Endodermal cell (in vitro differentiated cells): Measurements from ENCODE around the gene ZBTB7B. TPM values are rescaled to one million over a fixed set of nuclear protein-coding genes. Genes with fewer than 3 reads are reported as not detected.

Experiments used
- DNase-seq: peaks from one replicate; pipeline ENCODE4 v3.0.0-alpha.2; 2017
- H3K27ac ChIP-seq: 2 replicates; pipeline ENCODE4 v1.5.1; 2013; ENCODE audit warnings: mild to moderate bottlenecking, low read depth, low read length, moderate library complexity
- H3K27me3 ChIP-seq: 2 replicates; pipeline ENCODE4 v1.6.1; 2013; ENCODE audit warnings: mild to moderate bottlenecking, low read length, moderate library complexity; ENCODE audit not compliant: insufficient read depth, control insufficient read depth, poor library complexity, severe bottlenecking
- H3K36me3 ChIP-seq: 2 replicates; pipeline ENCODE4 v1.7.0; 2013; ENCODE audit warnings: mild to moderate bottlenecking, low read length, moderate library complexity; ENCODE audit not compliant: control insufficient read depth, insufficient read depth
- H3K4me1 ChIP-seq: one replicate; pipeline ENCODE4 v1.7.0; 2013; ENCODE audit warnings: low read length; ENCODE audit not compliant: control insufficient read depth, insufficient read depth
- H3K4me3 ChIP-seq: 2 replicates; pipeline ENCODE4 v1.5.1; 2013; ENCODE audit warnings: mild to moderate bottlenecking, low read length, moderate library complexity
- H3K9ac ChIP-seq: 2 replicates; pipeline ENCODE4 v1.6.1; 2013; ENCODE audit warnings: mild to moderate bottlenecking, low read length, moderate library complexity; ENCODE audit not compliant: poor library complexity, severe bottlenecking; ENCODE audit errors: extremely low read depth
- H3K9me3 ChIP-seq: 2 replicates; pipeline ENCODE4 v1.6.1; 2013; ENCODE audit warnings: mild to moderate bottlenecking, low read length, moderate library complexity; ENCODE audit not compliant: control insufficient read depth
- H3K27ac Mint-ChIP-seq: 2 replicates; pipeline ENCODE4 v1.8.0; 2020; ENCODE audit warnings: mixed read lengths
- H3K27me3 Mint-ChIP-seq: 2 replicates; pipeline ENCODE4 v1.8.0; 2021; ENCODE audit warnings: mild to moderate bottlenecking, mixed read lengths; ENCODE audit not compliant: insufficient read depth
- H3K36me3 Mint-ChIP-seq: 2 replicates; pipeline ENCODE4 v1.8.0; 2020; ENCODE audit warnings: low read depth, mixed read lengths
- H3K4me1 Mint-ChIP-seq: 2 replicates; pipeline ENCODE4 v1.8.0; 2020; ENCODE audit warnings: mixed read lengths
- H3K4me3 Mint-ChIP-seq: 2 replicates; pipeline ENCODE4 v1.8.0; 2020; ENCODE audit warnings: mild to moderate bottlenecking, moderate library complexity, mixed read lengths
- H3K9me3 Mint-ChIP-seq: 2 replicates; pipeline ENCODE4 v1.8.0; 2020; ENCODE audit warnings: mild to moderate bottlenecking, mixed read lengths
- CTCF ChIP-seq: fragments of 200-600 bp; sonication (generic); conservative IDR thresholded peaks from 2 replicates; pipeline ENCODE4 v1.5.0; 2021; ENCODE audit warnings: antibody characterized with exemption, mild to moderate bottlenecking
- WGBS, 2 experiments: methylation state at CpG; one replicate each; pipeline versions ENCODE4 v1.1.5 to v1.1.7; 2013; ENCODE audit warnings: missing lambda C conversion rate in 2 of 2, mixed read lengths in 1 of 2; ENCODE audit not compliant: insufficient coverage in 1 of 2, insufficient read length in 1 of 2; 5-methylcytosine and 5-hydroxymethylcytosine counted together
- total RNA-seq, 2 donors: library from RNA; stranded (reverse); fragmentation: NEBNext Ultra II Directional in 1 of 2; extraction: Animal tissue kit (Norgen Biotek cat#: 25700) in 1 of 2; gene quantifications; 2 replicates in 1 of 2; 3 replicates in 1 of 2; pipeline ENCODE4 v1.2.1, GENCODE V29; 2021

ZBTB7B gene
- total RNA-seq, 2 donors from 2014 or later = 21.2 to 23.3 TPM

GRCh38 chr1:155004352-155005075, 1.9 kb downstream of the ZBTB7B start:
- Histone ChIP-seq H3K9me3 (no peaks in the 10 kb centered on the region), H3K4me3 (peak overlapping the region; percentile 93), H3K36me3 (no peaks in the 10 kb centered on the region), H3K9ac (no peak overlapping the region), H3K27me3 (no peaks in the 10 kb centered on the region), H3K4me1 (peaks cover 9% of the 10 kb centered on the region), H3K27ac (peak overlapping the region; percentile 1)
- no peak for DNase-seq
- peak overlapping the region; percentile 93 for H3K4me3 Mint-ChIP-seq
- peak overlapping the region; percentile 78 for H3K27ac Mint-ChIP-seq
- WGBS, 2 experiments = 46 to 70% methylated on average over 3 to 5 of the region's 5 CpGs
- H3K9me3 Mint-ChIP-seq = no peaks in the 10 kb centered on the region
- H3K27me3 Mint-ChIP-seq = no peaks in the 10 kb centered on the region
- TF ChIP-seq CTCF = no peak
- no peaks in the 10 kb centered on the region for H3K36me3 Mint-ChIP-seq
- peaks cover 13% of the 10 kb centered on the region for H3K4me1 Mint-ChIP-seq

GRCh38 chr1:155005076-155006011, 2.7 kb downstream of the ZBTB7B start:
- peak overlapping the region; percentile 93 for H3K4me3 Mint-ChIP-seq
- TF ChIP-seq CTCF = no peak
- H3K4me1 Mint-ChIP-seq = peaks cover 15% of the 10 kb centered on the region
- H3K27ac ChIP-seq = no peak overlapping the region
- no peaks in the 10 kb centered on the region for H3K36me3 Mint-ChIP-seq
- 91 to 100% methylated on average over 2 to 17 of the region's 17 CpGs for whole genome bisulfite sequencing, 2 experiments
- H3K9me3 Mint-ChIP-seq = no peaks in the 10 kb centered on the region
- no peak for DNase-seq
- no peaks in the 10 kb centered on the region for H3K27me3 Mint-ChIP-seq
- H3K9me3 ChIP-seq = no peaks in the 10 kb centered on the region
- no peaks in the 10 kb centered on the region for H3K27me3 ChIP-seq
- H3K36me3 ChIP-seq = no peaks in the 10 kb centered on the region
- H3K27ac Mint-ChIP-seq = peak overlapping the region; percentile 44
- peaks cover 9% of the 10 kb centered on the region for H3K4me1 ChIP-seq
- no peak overlapping the region for H3K9ac ChIP-seq
- H3K4me3 ChIP-seq = no peak overlapping the region

GRCh38 chr1:155006601-155007101, 4.0 kb downstream of the ZBTB7B start:
- H3K27me3 Mint-ChIP-seq = no peaks in the 10 kb centered on the region
- H3K4me1 Mint-ChIP-seq = peaks cover 19% of the 10 kb centered on the region
- 80 to 93% methylated on average over 2 of the region's 2 CpGs for WGBS, 2 experiments
- H3K4me3 Mint-ChIP-seq = no peak overlapping the region
- H3K9ac ChIP-seq = no peak overlapping the region
- no peaks in the 10 kb centered on the region for H3K27me3 ChIP-seq
- H3K9me3 Mint-ChIP-seq = no peaks in the 10 kb centered on the region
- no peak for DNase-seq
- no peaks in the 10 kb centered on the region for H3K9me3 ChIP-seq
- TF ChIP-seq CTCF = no peak
- H3K36me3 ChIP-seq = no peaks in the 10 kb centered on the region
- no peak overlapping the region for H3K4me3 ChIP-seq
- no peak overlapping the region for H3K27ac Mint-ChIP-seq
- H3K4me1 ChIP-seq = peaks cover 9% of the 10 kb centered on the region
- H3K27ac ChIP-seq = no peak overlapping the region
- H3K36me3 Mint-ChIP-seq = no peaks in the 10 kb centered on the region
